Endothelial cell of umbilical vein (primary cell): ENCODE results near the gene GNGT2. TPM values are rescaled to one million over a fixed set of nuclear protein-coding genes. Genes with fewer than 3 reads are reported as not detected.

Source experiments
- BruUV-seq: library from RNA; stranded (reverse); fragments of 400-500 nt; replicated peaks from 2 replicates; lab custom pipeline; 2021; lab: Mats Ljungman, UMichigan
- CTCF ChIA-PET: fragments of 300-600, 350-600 bp; sonication (Branson Sonifier 250); formaldehyde crosslinking; loops from one replicate; lab custom pipeline; 2021; ENCODE audit warnings: antibody characterized with exemption, inconsistent platforms; lab: Charles Lee
- POLR2A ChIA-PET: fragments of 300-600, 350-600 bp; sonication (Branson Sonifier 250); formaldehyde crosslinking; loops from one replicate; lab custom pipeline; 2021; ENCODE audit warnings: antibody characterized with exemption, inconsistent platforms; lab: Charles Lee
- DNase-seq: peaks from one replicate; pipeline ENCODE4 v3.0.0-alpha.2; 2011; ENCODE audit warnings: low read depth, low spot score
- FAIRE-seq: peaks from 2 replicates; lab custom pipeline; 2011; peaks lifted over from hg19 to GRCh38; lab: Jason Lieb, UNC
- H2AFZ ChIP-seq: 2 replicates; pipeline ENCODE4 v1.6.0; 2012; ENCODE audit warnings: low read depth, low read length, control low read depth, inconsistent platforms
- H3K27ac ChIP-seq: 2 replicates; pipeline ENCODE4 v1.5.1; 2011; ENCODE audit warnings: low read depth, mild to moderate bottlenecking, control low read depth, low read length, moderate library complexity; ENCODE audit not compliant: insufficient read depth
- H3K27me3 ChIP-seq, 2 experiments: 2 replicates each; pipeline versions ENCODE4 v1.6.0 to v1.6.1; 2011; ENCODE audit warnings: low read length in 2 of 2, mixed read lengths in 1 of 2; ENCODE audit not compliant: control insufficient read depth in 2 of 2, insufficient read depth in 2 of 2
- H3K36me3 ChIP-seq, 2 experiments: 2 replicates in 1 of 2; 3 replicates in 1 of 2; pipeline ENCODE4 v1.5.1; 2011; ENCODE audit warnings: low read length in 2 of 2, mild to moderate bottlenecking in 1 of 2, moderate library complexity in 1 of 2; ENCODE audit not compliant: control insufficient read depth in 2 of 2, insufficient read depth in 2 of 2; ENCODE audit errors: extremely low read depth in 1 of 2
- H3K4me1 ChIP-seq: 3 replicates; pipeline ENCODE4 v1.5.1; 2011; ENCODE audit warnings: mild to moderate bottlenecking, low read length; ENCODE audit not compliant: control insufficient read depth, insufficient read depth; ENCODE audit errors: extremely low read depth
- H3K4me2 ChIP-seq: 2 replicates; pipeline ENCODE4 v1.6.1; 2011; ENCODE audit warnings: low read length, control low read depth, mixed read lengths; ENCODE audit not compliant: insufficient read depth
- H3K4me3 ChIP-seq, 3 experiments: fragments of 200-600 bp in 1 of 3; sonication (generic), shearing (Covaris generic) in 1 of 3; replicated peaks in 1 of 3; 2 replicates each; pipeline ENCODE4 v1.5.1; 2011 to 2016; ENCODE audit warnings: control low read depth in 3 of 3, low read length in 3 of 3, mild to moderate bottlenecking in 2 of 3, inconsistent platforms in 1 of 3, low read depth in 1 of 3, moderate library complexity in 1 of 3; ENCODE audit not compliant: insufficient read depth in 1 of 3
- H3K79me2 ChIP-seq: 2 replicates; pipeline ENCODE4 v1.6.0; 2012; ENCODE audit warnings: low read length, inconsistent platforms; ENCODE audit not compliant: control insufficient read depth, insufficient read depth
- H3K9ac ChIP-seq: replicated peaks from 2 replicates; pipeline ENCODE3; 2011; ENCODE audit warnings: low read length, control low read depth; ENCODE audit not compliant: insufficient read depth; ENCODE audit errors: extremely low read depth
- H3K9me1 ChIP-seq: replicated peaks from 3 replicates; pipeline ENCODE4 v1.6.0; 2011; ENCODE audit warnings: mild to moderate bottlenecking, low read length; ENCODE audit not compliant: control insufficient read depth, insufficient read depth; ENCODE audit errors: extremely low read depth
- H3K9me3 ChIP-seq: replicated peaks from 2 replicates; pipeline ENCODE4 v1.5.1; 2012; ENCODE audit warnings: low read length, inconsistent platforms; ENCODE audit not compliant: control insufficient read depth, insufficient read depth
- H4K20me1 ChIP-seq: replicated peaks from 2 replicates; pipeline ENCODE3; 2011; ENCODE audit warnings: mild to moderate bottlenecking, low read length; ENCODE audit not compliant: control insufficient read depth, insufficient read depth; ENCODE audit errors: extremely low read depth
- EZH2 ChIP-seq: IDR thresholded peaks from 2 replicates; pipeline ENCODE4 v1.6.1; 2012; ENCODE audit warnings: borderline replicate concordance, low read depth, mild to moderate bottlenecking, moderate library complexity, low read length, inconsistent platforms; ENCODE audit not compliant: severe bottlenecking
- FOS ChIP-seq: IDR thresholded peaks from 2 replicates; pipeline ENCODE4 v1.6.1; 2011; ENCODE audit warnings: mild to moderate bottlenecking, low read length, moderate library complexity, borderline replicate concordance; ENCODE audit not compliant: insufficient read depth
- GATA2 ChIP-seq: IDR thresholded peaks from 2 replicates; pipeline ENCODE4 v1.7.0; 2011; ENCODE audit warnings: low read depth, mild to moderate bottlenecking, moderate library complexity, mixed read lengths, low read length; ENCODE audit not compliant: insufficient read length, insufficient read depth
- JUN ChIP-seq: IDR thresholded peaks from 2 replicates; pipeline ENCODE4 v1.6.1; 2011; ENCODE audit warnings: borderline replicate concordance, low read depth; ENCODE audit not compliant: insufficient read length, insufficient read depth
- MYC ChIP-seq: IDR thresholded peaks from one replicate; pipeline ENCODE4 v1.6.1; 2011; ENCODE audit warnings: mild to moderate bottlenecking, low read depth, low read length
- POLR2A ChIP-seq: IDR thresholded peaks from 2 replicates; pipeline ENCODE4 v1.6.1; 2012; ENCODE audit warnings: low read depth, mild to moderate bottlenecking, control low read depth, low read length
- POLR2AphosphoS5 ChIP-seq: IDR thresholded peaks from 2 replicates; pipeline ENCODE4 v1.6.1; 2012; ENCODE audit warnings: low read depth, mild to moderate bottlenecking, control low read depth, low read length, moderate library complexity; ENCODE audit not compliant: insufficient read depth
- dilution Hi-C: fragments of 300-500 bp; cut with MboI; formaldehyde crosslinking; loops from one replicate; pipeline ENCODE4 v1.15.0; 2019; ENCODE audit warnings: low sequenced_read_pairs; ENCODE audit not compliant: extremely low pct_ligation_motif_present
- intact Hi-C: fragments of 100-400 bp; cut with micrococcal nuclease; formaldehyde crosslinking; loops from one replicate; pipeline ENCODE4 v1.10.0; 2022
- polyA plus RNA-seq, 4 experiments: library from polyadenylated mRNA; depleted of rRNA in 3 of 4; stranded (reverse) in 3 of 4; unstranded in 1 of 4; fragments of >200 nt; gene quantifications; 2 replicates each; pipeline versions ENCODE4 v1.2.1 to v1.2.3, GENCODE V29; 2011 to 2012; ENCODE audit warnings: missing spikeins in 1 of 4
- total RNA-seq: library from RNA; stranded (reverse); gene quantifications from 2 replicates; pipeline ENCODE4 v1.2.3, GENCODE V29; 2021
- TF ChIP-seq, protein P1 (sequence below), 2 donors: IDR thresholded peaks; 1 replicate in 1 of 2; 2 replicates in 1 of 2; pipeline ENCODE4 v1.5.1; 2011; ENCODE audit warnings: low read length in 2 of 2, mild to moderate bottlenecking in 2 of 2, moderate library complexity in 2 of 2, control low read depth in 1 of 2, inconsistent platforms in 1 of 2, low read depth in 1 of 2; ENCODE audit not compliant: insufficient read depth in 1 of 2; ENCODE audit errors: extremely low read depth in 1 of 2
- TF ChIP-seq, protein P2 (sequence below): IDR thresholded peaks from 2 replicates; pipeline ENCODE4 v1.6.1; 2011; ENCODE audit not compliant: insufficient read depth, insufficient read length

GNGT2 gene
- total and polyA plus RNA-seq, 2 donors (not counting 3 experiments of a cell fraction or from before 2014, with no cell fraction given) = 2.8 to 3.8 TPM

DNA sequence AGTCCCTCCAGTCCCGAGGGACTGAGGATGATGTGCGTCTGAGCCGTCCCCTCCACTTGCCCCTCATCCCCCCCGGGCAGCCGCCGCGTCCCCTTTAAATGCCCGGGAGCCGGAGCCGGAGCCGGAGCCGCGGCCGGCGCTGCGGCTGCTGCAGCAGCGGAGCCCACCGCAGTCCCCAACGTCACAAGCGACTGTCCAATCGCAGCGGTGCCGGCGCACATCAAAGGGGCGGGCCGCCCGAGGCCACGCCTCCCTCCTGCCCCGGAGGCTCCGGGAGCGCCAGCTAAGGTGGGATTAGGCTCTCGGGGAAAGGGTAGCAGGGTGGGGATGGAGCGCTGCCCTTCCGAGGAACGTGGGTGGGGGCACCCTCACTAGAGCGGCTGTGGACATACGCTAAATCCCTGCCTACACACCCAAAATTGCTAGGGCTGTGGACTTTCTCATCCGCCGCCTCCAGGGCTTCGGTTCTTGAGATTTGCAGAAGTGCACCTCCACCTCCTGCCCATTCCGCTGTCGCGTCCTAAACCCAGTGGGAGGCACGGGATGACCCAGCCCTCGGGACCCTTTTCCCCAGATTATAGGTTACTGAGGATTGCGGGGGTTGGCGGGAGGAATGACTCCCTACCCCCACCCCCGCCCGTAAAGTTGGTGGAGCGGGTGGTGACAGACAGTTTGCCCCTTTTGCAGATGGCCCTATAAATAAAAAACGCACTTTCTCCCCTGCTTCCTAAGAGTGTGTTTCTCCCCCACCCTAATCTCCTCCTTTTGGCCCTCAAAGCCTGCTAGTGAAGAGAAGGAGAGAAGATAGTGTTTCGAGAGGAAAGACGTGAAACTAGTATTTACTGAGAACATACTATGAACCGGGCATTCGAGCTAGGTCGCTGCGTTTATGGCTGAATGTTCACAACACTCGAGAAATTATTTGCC lies 20.5 kb upstream of the GNGT2 start, which contains the start of gene PHOSPHO1:
PHOSPHO1 (minus strand) TSS at position 152 of the 927 bp plus-strand sequence. CDS start 4,096 bp downstream, outside the sequence.
- Histone ChIP-seq H2AFZ (peak within 1 kb of the TSS; percentile 80), H3K9me3 (no peaks in the 10 kb centered on the region), H3K9ac (no peak within 1 kb of the TSS), H3K79me2 (no peaks in the 10 kb centered on the region), H3K36me3 (no peaks in the 10 kb centered on the region), H3K9me1 (no peaks in the 10 kb centered on the region), H3K4me2 (peak within 1 kb of the TSS; percentile 64), H3K27me3 (peaks cover 0 to 4% of the 10 kb centered on the region in 2 experiments), H3K4me1 (peaks cover 10% of the 10 kb centered on the region), H3K27ac (no peak within 1 kb of the TSS), H4K20me1 (no peaks in the 10 kb centered on the region), H3K4me3 (peak within 1 kb of the TSS; percentile 42 to 60 (median 49))
- dilution Hi-C loops = no loop called here
- FAIRE-seq (peak; percentile 93), DNase-seq (peak; percentile 85)
- TF ChIP-seq JUN (no peak), POLR2AphosphoS5 (no peak), POLR2A (no peak), MYC (no peak), FOS (no peak), GATA2 (no peak), EZH2 (no peak)
- TF ChIP-seq, protein P1, sequence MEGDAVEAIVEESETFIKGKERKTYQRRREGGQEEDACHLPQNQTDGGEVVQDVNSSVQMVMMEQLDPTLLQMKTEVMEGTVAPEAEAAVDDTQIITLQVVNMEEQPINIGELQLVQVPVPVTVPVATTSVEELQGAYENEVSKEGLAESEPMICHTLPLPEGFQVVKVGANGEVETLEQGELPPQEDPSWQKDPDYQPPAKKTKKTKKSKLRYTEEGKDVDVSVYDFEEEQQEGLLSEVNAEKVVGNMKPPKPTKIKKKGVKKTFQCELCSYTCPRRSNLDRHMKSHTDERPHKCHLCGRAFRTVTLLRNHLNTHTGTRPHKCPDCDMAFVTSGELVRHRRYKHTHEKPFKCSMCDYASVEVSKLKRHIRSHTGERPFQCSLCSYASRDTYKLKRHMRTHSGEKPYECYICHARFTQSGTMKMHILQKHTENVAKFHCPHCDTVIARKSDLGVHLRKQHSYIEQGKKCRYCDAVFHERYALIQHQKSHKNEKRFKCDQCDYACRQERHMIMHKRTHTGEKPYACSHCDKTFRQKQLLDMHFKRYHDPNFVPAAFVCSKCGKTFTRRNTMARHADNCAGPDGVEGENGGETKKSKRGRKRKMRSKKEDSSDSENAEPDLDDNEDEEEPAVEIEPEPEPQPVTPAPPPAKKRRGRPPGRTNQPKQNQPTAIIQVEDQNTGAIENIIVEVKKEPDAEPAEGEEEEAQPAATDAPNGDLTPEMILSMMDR (IDR thresholded peaks at IDR 0.05; ENCODE audit: extremely low read depth in 1 of 2, insufficient read depth in 1 of 2, low read depth in 1 of 2, low read length in 2 of 2) = no peak
- TF ChIP-seq, protein P2, sequence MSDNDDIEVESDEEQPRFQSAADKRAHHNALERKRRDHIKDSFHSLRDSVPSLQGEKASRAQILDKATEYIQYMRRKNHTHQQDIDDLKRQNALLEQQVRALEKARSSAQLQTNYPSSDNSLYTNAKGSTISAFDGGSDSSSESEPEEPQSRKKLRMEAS = no peak
- ChIA-PET POLR2A (no interaction called here), CTCF (interaction anchor here (1.1 to 13.3 kb wide), 7 partner anchors 14 to 67 kb away, joined by 4 to 212 read pairs (median 5); no protein-coding TSS in a partner anchor)
- intact Hi-C loops = loop anchor here (1.0 to 2.0 kb wide), 3 partner anchors 30 to 60 kb away; no protein-coding TSS in a partner anchor
- BruUV-seq = no TSS peak
